ENCODE results near the gene C16orf96. TPM values are rescaled to one million over a fixed set of nuclear protein-coding genes. Genes with fewer than 3 reads are reported as not detected.
A peak's percentile ranks its signal among the peaks of the same experiment; 100 is the strongest.

The C16orf96 gene
- total and polyA plus RNA-seq, 2 experiments from 2014 or later = not detected

DNA sequence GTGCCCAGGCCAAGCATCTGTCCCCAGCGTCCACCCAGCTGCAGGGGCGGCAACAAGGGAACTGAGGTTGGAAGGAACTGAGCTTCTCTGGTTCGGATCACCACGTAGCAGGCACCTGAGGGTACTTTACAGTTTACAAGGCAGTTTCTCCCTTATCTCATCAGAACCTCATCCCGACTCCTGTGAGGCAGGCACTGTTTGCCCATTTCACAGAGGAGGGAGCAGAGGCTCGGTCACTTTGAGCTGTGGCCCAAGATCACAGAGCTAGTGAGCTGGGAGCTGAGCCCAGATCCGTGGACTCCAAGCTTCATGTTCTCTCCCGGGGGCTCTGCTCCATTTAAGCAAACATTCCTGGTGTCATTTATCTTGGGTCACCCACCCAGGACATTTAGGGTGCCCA, 43.4 kb downstream of the C16orf96 start:
- Histone ChIP-seq H3K36me3 (ENCODE audit: low read depth) (no peaks in the 10 kb centered on the region), H2AFZ (no peak overlapping the region), H3K79me2 (ENCODE audit: insufficient read depth) (no peaks in the 10 kb centered on the region), H3K4me1 (ENCODE audit: insufficient read depth) (no peaks in the 10 kb centered on the region), H4K20me1 (ENCODE audit: insufficient read depth) (no peaks in the 10 kb centered on the region), H3F3A (ENCODE audit: insufficient read depth) (no peaks in the 10 kb centered on the region), H3K9ac (no peak overlapping the region), H3K4me3 (no peak overlapping the region), H3K9me3 (ENCODE audit: low read depth) (no peaks in the 10 kb centered on the region), H3K9me2 (ENCODE audit: insufficient read depth) (no peaks in the 10 kb centered on the region), H3K27ac (no peak overlapping the region), H3K27me3 (replicated peaks; ENCODE audit: insufficient read depth) (peaks cover 11% of the 10 kb centered on the region; the same call in 1 of the 2 replicates), H3K4me2 (ENCODE audit: unreplicated experiment) (no peak overlapping the region)
- 70 to 72% methylated on average over 8 of the region's 8 CpGs for WGBS, 2 experiments (ENCODE audit: low coverage in 1 of 2, low lambda C conversion rate in 2 of 2, missing lambda C conversion rate in 2 of 2)
- in situ Hi-C loops (cut with MboI) = no loop called here
- no peak for DNase-seq
- TF ChIP-seq EZH2 (IDR thresholded peaks at IDR 0.05; ENCODE audit: insufficient read depth, poor library complexity, severe bottlenecking) (no peak), EZH2phosphoT487 (IDR thresholded peaks at IDR 0.05; ENCODE audit: insufficient read depth, low read depth) (no peak)

DNA sequence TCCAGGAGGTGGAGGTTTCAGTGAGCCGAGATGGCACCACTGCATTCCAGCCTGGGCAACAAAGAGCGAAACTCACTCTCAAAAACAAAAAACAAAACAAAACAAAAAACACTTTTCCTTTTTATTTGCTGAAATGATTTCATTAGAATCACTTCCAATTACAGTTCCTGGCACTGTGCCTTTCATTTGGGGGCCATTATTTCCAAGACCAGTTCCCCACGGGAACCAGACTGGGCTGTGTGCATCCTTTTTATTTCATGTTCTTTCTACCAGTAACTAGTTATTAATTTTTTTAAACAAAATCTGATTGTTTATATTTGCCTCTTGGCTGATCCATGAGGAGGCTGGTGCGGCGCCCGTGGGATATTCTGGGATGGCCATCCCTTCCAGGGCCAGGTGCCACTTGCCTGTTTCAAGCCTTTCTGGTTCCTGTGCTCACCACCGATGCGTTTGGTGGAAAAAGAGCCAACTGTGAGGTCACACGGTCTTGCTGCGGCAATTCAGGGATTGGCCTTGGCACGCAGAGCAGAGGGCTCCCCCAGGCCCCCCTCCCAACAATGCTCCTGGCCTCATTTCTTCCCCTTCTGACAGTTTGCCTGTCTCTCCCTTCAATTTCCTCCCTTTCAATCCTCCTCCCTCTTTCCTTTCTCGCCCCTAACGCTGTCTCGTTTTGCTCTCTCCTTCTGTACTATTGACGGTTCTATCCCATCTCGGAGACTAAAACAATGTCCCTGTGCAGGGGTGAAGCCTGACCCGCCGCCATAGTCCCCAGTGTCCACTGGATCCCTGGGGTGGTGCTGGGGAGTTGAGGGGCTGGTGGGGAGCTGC, 45.1 kb downstream of the C16orf96 start:
- H3K4me2 ChIP-seq (ENCODE audit: unreplicated experiment) = no peak overlapping the region
- no peak overlapping the region for H3K27ac ChIP-seq
- no peaks in the 10 kb centered on the region for H3F3A ChIP-seq (ENCODE audit: insufficient read depth)
- WGBS, 2 experiments (ENCODE audit: low coverage in 1 of 2, low lambda C conversion rate in 2 of 2, missing lambda C conversion rate in 2 of 2) = 14% methylated on average over 18 of the region's 18 CpGs
- H3K4me1 ChIP-seq (ENCODE audit: insufficient read depth) = no peaks in the 10 kb centered on the region
- H3K9me3 ChIP-seq (ENCODE audit: low read depth) = no peaks in the 10 kb centered on the region
- no peak overlapping the region for H3K4me3 ChIP-seq
- in situ Hi-C loops (cut with MboI) = no loop called here
- H3K36me3 ChIP-seq (ENCODE audit: low read depth) = no peaks in the 10 kb centered on the region
- H3K9ac ChIP-seq = no peak overlapping the region
- peak; percentile 53 for DNase-seq
- TF ChIP-seq EZH2phosphoT487 (IDR thresholded peaks at IDR 0.05; ENCODE audit: insufficient read depth, low read depth) = no peak
- no peak for TF ChIP-seq EZH2 (IDR thresholded peaks at IDR 0.05; ENCODE audit: insufficient read depth, poor library complexity, severe bottlenecking)
- no peaks in the 10 kb centered on the region for H4K20me1 ChIP-seq (ENCODE audit: insufficient read depth)
- H3K79me2 ChIP-seq (ENCODE audit: insufficient read depth) = no peaks in the 10 kb centered on the region
- no peaks in the 10 kb centered on the region for H3K9me2 ChIP-seq (ENCODE audit: insufficient read depth)
- H3K27me3 ChIP-seq (replicated peaks; ENCODE audit: insufficient read depth) = peaks cover 11% of the 10 kb centered on the region; the same call in 1 of the 2 replicates
- H2AFZ ChIP-seq = no peak overlapping the region

DNA sequence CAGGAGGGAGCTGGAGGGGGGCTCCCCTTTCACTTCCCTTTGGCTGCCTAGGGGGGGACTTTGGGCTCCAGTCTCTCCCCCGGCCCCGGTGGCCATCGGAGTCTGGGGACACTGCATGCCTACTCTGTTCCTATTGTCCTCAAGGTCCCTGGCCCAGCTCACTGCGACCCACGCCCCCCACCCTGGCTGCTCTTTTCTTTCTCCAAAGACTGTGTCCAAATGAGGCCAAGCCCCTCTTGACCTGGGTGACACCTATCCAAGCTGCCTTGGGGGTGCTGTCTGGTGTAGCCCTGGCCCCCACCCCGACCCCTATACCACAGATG, 45.7 kb downstream of the C16orf96 start:
- H3K4me3 ChIP-seq = no peak overlapping the region
- H3K9me2 ChIP-seq (ENCODE audit: insufficient read depth) = no peaks in the 10 kb centered on the region
- no peaks in the 10 kb centered on the region for H3K36me3 ChIP-seq (ENCODE audit: low read depth)
- no peaks in the 10 kb centered on the region for H3K9me3 ChIP-seq (ENCODE audit: low read depth)
- no peaks in the 10 kb centered on the region for H3F3A ChIP-seq (ENCODE audit: insufficient read depth)
- no peak overlapping the region for H3K9ac ChIP-seq
- no peaks in the 10 kb centered on the region for H3K79me2 ChIP-seq (ENCODE audit: insufficient read depth)
- H4K20me1 ChIP-seq (ENCODE audit: insufficient read depth) = no peaks in the 10 kb centered on the region
- 36 to 58% methylated on average over 3 to 6 of the region's 6 CpGs for WGBS, 2 experiments (ENCODE audit: low coverage in 1 of 2, low lambda C conversion rate in 2 of 2, missing lambda C conversion rate in 2 of 2)
- DNase-seq = no peak
- in situ Hi-C loops (cut with MboI) = no loop called here
- no peak overlapping the region for H3K4me2 ChIP-seq (ENCODE audit: unreplicated experiment)
- H3K4me1 ChIP-seq (ENCODE audit: insufficient read depth) = no peaks in the 10 kb centered on the region
- TF ChIP-seq EZH2 (IDR thresholded peaks at IDR 0.05; ENCODE audit: insufficient read depth, poor library complexity, severe bottlenecking) (no peak), EZH2phosphoT487 (IDR thresholded peaks at IDR 0.05; ENCODE audit: insufficient read depth, low read depth) (no peak)
- peaks cover 11% of the 10 kb centered on the region; the same call in 1 of the 2 replicates for H3K27me3 ChIP-seq (replicated peaks; ENCODE audit: insufficient read depth)
- H3K27ac ChIP-seq = no peak overlapping the region
- no peak overlapping the region for H2AFZ ChIP-seq

DNA sequence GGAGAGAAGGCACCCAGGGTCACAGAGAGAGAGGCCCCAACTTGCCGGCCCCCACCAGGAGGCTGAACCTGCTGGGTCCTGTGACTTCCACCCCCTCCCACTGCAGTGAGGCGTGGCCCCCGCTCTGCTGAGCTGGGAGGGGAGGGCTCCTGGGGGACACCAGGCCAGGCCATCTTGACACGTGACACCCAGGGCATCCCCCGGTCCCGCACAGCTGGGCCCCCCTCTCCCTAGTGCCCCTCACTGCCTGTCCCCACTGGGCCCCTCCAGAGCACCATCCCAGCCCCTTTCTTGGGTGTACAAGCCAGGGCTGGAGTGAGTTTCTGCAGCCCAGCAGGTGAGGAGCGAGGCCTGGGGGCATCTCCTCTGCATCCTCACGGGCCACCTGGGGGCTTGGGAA, 46.2 kb downstream of the C16orf96 start:
- WGBS, 2 experiments (ENCODE audit: low coverage in 1 of 2, low lambda C conversion rate in 2 of 2, missing lambda C conversion rate in 2 of 2) = 43 to 78% methylated on average over 5 of the region's 8 CpGs
- Histone ChIP-seq H3K9me3 (ENCODE audit: low read depth) (no peaks in the 10 kb centered on the region), H4K20me1 (ENCODE audit: insufficient read depth) (no peaks in the 10 kb centered on the region), H3K9me2 (ENCODE audit: insufficient read depth) (no peaks in the 10 kb centered on the region), H3F3A (ENCODE audit: insufficient read depth) (no peaks in the 10 kb centered on the region), H3K4me2 (ENCODE audit: unreplicated experiment) (no peak overlapping the region), H3K36me3 (ENCODE audit: low read depth) (no peaks in the 10 kb centered on the region), H3K79me2 (ENCODE audit: insufficient read depth) (no peaks in the 10 kb centered on the region), H3K9ac (no peak overlapping the region), H3K27me3 (replicated peaks; ENCODE audit: insufficient read depth) (peaks cover 11% of the 10 kb centered on the region; the same call in 1 of the 2 replicates), H2AFZ (no peak overlapping the region), H3K27ac (no peak overlapping the region), H3K4me1 (ENCODE audit: insufficient read depth) (no peaks in the 10 kb centered on the region), H3K4me3 (no peak overlapping the region)
- no peak for TF ChIP-seq EZH2 (IDR thresholded peaks at IDR 0.05; ENCODE audit: insufficient read depth, poor library complexity, severe bottlenecking)
- no peak for TF ChIP-seq EZH2phosphoT487 (IDR thresholded peaks at IDR 0.05; ENCODE audit: insufficient read depth, low read depth)
- no peak for DNase-seq
- in situ Hi-C loops (cut with MboI) = no loop called here

All from GM23248 (cell line).